K562 (cell line): ENCODE data around the gene ECE2.

ENCODE experiments used
- CBX3 ChIP-seq, 2 experiments: IDR thresholded peaks; 1 replicate in 1 of 2; 2 replicates in 1 of 2; pipeline ENCODE4 v1.6.1; 2012; ENCODE audit warnings: inconsistent platforms in 2 of 2, low read length in 2 of 2, borderline replicate concordance in 1 of 2, control low read depth in 1 of 2
- EZH2 ChIP-seq: IDR thresholded peaks from 2 replicates; pipeline ENCODE4 v1.6.1; 2012; ENCODE audit warnings: low read depth, mild to moderate bottlenecking, inconsistent platforms, low read length, borderline replicate concordance
- GATAD2A ChIP-seq: fragments of 450-650 bp; IDR thresholded peaks from 2 replicates; pipeline ENCODE4 v1.6.1; 2017
- HNRNPLL ChIP-seq: fragments of 200-400 bp; formaldehyde crosslinking; IDR thresholded peaks from 2 replicates; pipeline ENCODE4 v1.6.1; 2017; ENCODE audit warnings: low read length, low read depth, mild to moderate bottlenecking; ENCODE audit not compliant: poor library complexity, severe bottlenecking
- PHTF2 ChIP-seq: fragments of 250-450 bp; sonication (Bioruptor Pico); IDR thresholded peaks from 2 replicates; pipeline ENCODE4 v1.5.0; 2021; ENCODE audit warnings: mild to moderate bottlenecking
- RBBP5 ChIP-seq: fragments of 200-600 bp; sonication (generic); IDR thresholded peaks from 2 replicates; pipeline ENCODE4 v1.6.1; 2012; ENCODE audit warnings: borderline replicate concordance, mild to moderate bottlenecking, low read length, control low read depth, inconsistent platforms; ENCODE audit not compliant: insufficient read depth, poor library complexity, severe bottlenecking
- ZNF408 ChIP-seq: fragments of 250-450 bp; sonication (Bioruptor Pico); IDR thresholded peaks from 2 replicates; pipeline ENCODE4 v1.4.0; 2020; ENCODE audit warnings: low read depth, mild to moderate bottlenecking, moderate library complexity

DNA sequence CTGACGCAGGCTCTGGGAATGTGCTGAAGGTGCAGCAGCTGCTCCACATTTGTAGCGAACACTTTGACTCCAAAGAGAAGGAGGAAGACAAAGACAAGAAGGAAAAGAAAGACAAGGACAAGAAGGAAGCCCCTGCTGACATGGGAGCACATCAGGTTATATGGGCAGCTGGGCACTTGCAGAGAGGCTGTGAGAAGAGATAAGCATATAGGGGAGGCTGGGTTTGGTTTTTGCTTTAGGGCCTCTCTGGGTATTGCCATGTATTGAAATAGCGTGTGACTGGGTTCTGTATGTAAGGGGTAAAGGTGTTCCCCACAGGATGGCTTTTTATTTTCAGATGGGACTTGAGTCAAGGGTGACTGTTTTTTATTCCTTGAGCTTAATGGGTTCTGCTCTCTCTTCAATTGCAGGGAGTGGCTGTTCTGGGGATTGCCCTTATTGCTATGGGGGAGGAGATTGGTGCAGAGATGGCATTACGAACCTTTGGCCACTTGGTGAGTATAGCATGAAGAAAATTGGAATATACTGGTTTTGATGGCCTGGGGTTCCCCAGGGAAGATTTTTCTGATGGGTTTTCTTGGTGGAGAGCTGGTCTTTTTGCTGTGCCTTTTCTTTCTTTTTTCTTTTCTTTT is 30.6 kb downstream of the ECE2 start:
- no peak for TF ChIP-seq HNRNPLL
- TF ChIP-seq CBX3 (IDR thresholded peaks at IDR 0.05; ENCODE audit: borderline replicate concordance in 1 of 2, low read length in 2 of 2): no peak
- no peak for TF ChIP-seq RBBP5
- TF ChIP-seq GATAD2A: no peak
- TF ChIP-seq PHTF2: no peak
- no peak for TF ChIP-seq ZNF408 (CRISPR knock-in tag)
- TF ChIP-seq EZH2: no peak
